ENCODE results near the gene YY1.
"Not testable (repeated sequence)": the region's sequence is repeated elsewhere in the genome, so short reads cannot be mapped to it uniquely, and the experiment has no call there.

The YY1 gene

GRCh38 chr14:100238419-100239210 lies at the start of gene YY1:
YY1 (plus strand) TSS chr14:100239144; CDS start chr14:100239245, 101 bp downstream.
- peak; percentile 85 for DNase-seq

- DNase-seq: no peak
Observed at GRCh38 chr14:100190126-100190525, 48.8 kb upstream of the YY1 start.

- no peak for DNase-seq
Observed at GRCh38 chr14:100191584-100192249, 47.2 kb upstream of the YY1 start.

- no peak for DNase-seq
Observed at GRCh38 chr14:100192250-100192671, 46.7 kb upstream of the YY1 start.

- DNase-seq: peak; percentile 92
Observed at GRCh38 chr14:100192672-100193416, 46.1 kb upstream of the YY1 start.

GRCh38 chr14:100193417-100194357 lies 45.3 kb upstream of the YY1 start:
- DNase-seq: no peak

- DNase-seq: no peak
Observed at GRCh38 chr14:100199240-100199860, 39.6 kb upstream of the YY1 start.

GRCh38 chr14:100200311-100200710 lies 38.6 kb upstream of the YY1 start:
- no peak for DNase-seq

GRCh38 chr14:100201701-100202100 lies 37.2 kb upstream of the YY1 start:
- peak; percentile 2 for DNase-seq

- DNase-seq: no peak
Observed at GRCh38 chr14:100202712-100203111, 36.2 kb upstream of the YY1 start.

- DNase-seq: no peak
Observed at GRCh38 chr14:100203146-100203545, 35.8 kb upstream of the YY1 start.

GRCh38 chr14:100203962-100204834 lies 34.7 kb upstream of the YY1 start:
- no peak for DNase-seq

- DNase-seq: not testable (repeated sequence)
Observed at GRCh38 chr14:100204835-100205167, 34.1 kb upstream of the YY1 start.

- not testable (repeated sequence) for DNase-seq
Observed at GRCh38 chr14:100207588-100207987, 31.4 kb upstream of the YY1 start.

GRCh38 chr14:100208136-100208535 lies 30.8 kb upstream of the YY1 start:
- DNase-seq: not testable (repeated sequence)

- DNase-seq: no peak
Observed at GRCh38 chr14:100211366-100211765, 27.6 kb upstream of the YY1 start.

GRCh38 chr14:100211893-100212292 lies 27.1 kb upstream of the YY1 start:
- no peak for DNase-seq

GRCh38 chr14:100212476-100213333 lies 26.2 kb upstream of the YY1 start:
- DNase-seq: no peak

- no peak for DNase-seq
Observed at GRCh38 chr14:100213587-100213955, 25.4 kb upstream of the YY1 start.

Data from DMS153 (cell line).